Fibroblast of the conjunctiva (primary cell): ENCODE results near the gene PPP1R2B.
"Not testable (repeated sequence)": the region's sequence is repeated elsewhere in the genome, so short reads cannot be mapped to it uniquely, and the experiment has no call there.

Experiments
- DNase-seq: peaks from one replicate; pipeline ENCODE4 v3.0.0-alpha.2; 2010; ENCODE audit warnings: low read depth

PPP1R2B gene

GRCh38 chr5:156850206-156850751, at the start of gene PPP1R2B:
TSS of gene PPP1R2B (plus strand) at chr5:156850295. CDS start at chr5:156850563, 268 bp downstream.
- DNase-seq, result no peak

GRCh38 chr5:156800929-156801328, 49.2 kb upstream of the PPP1R2B start:
- DNase-seq, result no peak

GRCh38 chr5:156802501-156802900, 47.6 kb upstream of the PPP1R2B start:
- DNase-seq, result no peak

GRCh38 chr5:156803404-156803803, 46.7 kb upstream of the PPP1R2B start:
- DNase-seq, result no peak

- DNase-seq, result no peak
Measured at GRCh38 chr5:156812959-156813358, 37.1 kb upstream of the PPP1R2B start.

GRCh38 chr5:156815988-156816599, 34.0 kb upstream of the PPP1R2B start:
- peak; percentile 4 for DNase-seq

- no peak for DNase-seq
Measured at GRCh38 chr5:156819537-156819936, 30.6 kb upstream of the PPP1R2B start.

- no peak for DNase-seq
Measured at GRCh38 chr5:156819967-156820581, 30.0 kb upstream of the PPP1R2B start.

- DNase-seq, result no peak
Measured at GRCh38 chr5:156824241-156824640, 25.9 kb upstream of the PPP1R2B start.

- DNase-seq, result peak; percentile 27
Measured at GRCh38 chr5:156824800-156825199, 25.3 kb upstream of the PPP1R2B start.

GRCh38 chr5:156825688-156826087, 24.4 kb upstream of the PPP1R2B start:
- DNase-seq, result no peak

GRCh38 chr5:156826150-156826549, 23.9 kb upstream of the PPP1R2B start:
- DNase-seq, result no peak

GRCh38 chr5:156834916-156835315, 15.2 kb upstream of the PPP1R2B start:
- no peak for DNase-seq

GRCh38 chr5:156835905-156836304, 14.2 kb upstream of the PPP1R2B start:
- no peak for DNase-seq

- no peak for DNase-seq
Measured at GRCh38 chr5:156836846-156837245, 13.2 kb upstream of the PPP1R2B start.

GRCh38 chr5:156838961-156839360, 11.1 kb upstream of the PPP1R2B start:
- DNase-seq, result no peak

GRCh38 chr5:156841737-156842136, 8.4 kb upstream of the PPP1R2B start:
- DNase-seq, result no peak

- DNase-seq, result no peak
Measured at GRCh38 chr5:156846914-156847313, 3.2 kb upstream of the PPP1R2B start.

GRCh38 chr5:156848447-156848846, 1.6 kb upstream of the PPP1R2B start:
- not testable (repeated sequence) for DNase-seq

GRCh38 chr5:156851880-156852279, 1.8 kb downstream of the PPP1R2B start:
- no peak for DNase-seq

GRCh38 chr5:156853055-156853454, 3.0 kb downstream of the PPP1R2B start:
- DNase-seq, result not testable (repeated sequence)

GRCh38 chr5:156865427-156865826, 15.3 kb downstream of the PPP1R2B start:
- no peak for DNase-seq

GRCh38 chr5:156870498-156870839, 20.4 kb downstream of the PPP1R2B start:
- DNase-seq, result no peak

GRCh38 chr5:156871212-156871611, 21.1 kb downstream of the PPP1R2B start:
- DNase-seq, result no peak
